Central memory CD8-positive, alpha-beta T cell (primary cell): ENCODE measurements around the gene ATP11A.

Experiments used
- ATAC-seq: fragments of 150-1000 bp; cut with Tn5 transposase; replicated peaks from 2 replicates; pipeline ENCODE4 v1.10.0; 2022; ENCODE audit warnings: mild to moderate bottlenecking, moderate FRiP score, moderate number of reproducible peaks; ENCODE audit not compliant: poor library complexity, severe bottlenecking; ENCODE audit errors: extremely low read depth
- DNase-seq, 2 donors: peaks; one replicate each; pipeline ENCODE4 v3.0.0; 2021; ENCODE audit warnings: low spot score in 2 of 2
- H3K27ac Mint-ChIP-seq: one replicate; pipeline ENCODE4 v1.8.0; 2022; ENCODE audit warnings: low read depth, mild to moderate bottlenecking, moderate library complexity, mixed read lengths
- H3K27me3 Mint-ChIP-seq: one replicate; pipeline ENCODE4 v1.8.0; 2022; ENCODE audit warnings: mixed read lengths
- H3K36me3 Mint-ChIP-seq: one replicate; pipeline ENCODE4 v1.8.0; 2022; ENCODE audit warnings: mild to moderate bottlenecking, moderate library complexity, mixed read lengths; ENCODE audit not compliant: insufficient read depth
- H3K4me1 Mint-ChIP-seq: one replicate; pipeline ENCODE4 v1.8.0; 2022; ENCODE audit warnings: mixed read lengths
- H3K4me3 Mint-ChIP-seq: one replicate; pipeline ENCODE4 v1.8.0; 2022; ENCODE audit warnings: mild to moderate bottlenecking, moderate library complexity, mixed read lengths
- H3K9me3 Mint-ChIP-seq: one replicate; pipeline ENCODE4 v1.8.0; 2022; ENCODE audit warnings: mixed read lengths

The ATP11A gene

GRCh38 chr13:112689303-112690245, at the start of gene ATP11A:
Gene ATP11A (plus strand): TSS chr13:112690038. CDS start chr13:112690417, 379 bp downstream.
- peak; percentile 69 for ATAC-seq
- Mint-ChIP-seq H3K9me3 (no peaks in the 10 kb centered on the region), H3K4me1 (peaks cover 44% of the 10 kb centered on the region), H3K27ac (peak within 1 kb of the TSS; percentile 82), H3K27me3 (no peaks in the 10 kb centered on the region), H3K4me3 (peak within 1 kb of the TSS; percentile 79), H3K36me3 (peaks cover 11% of the 10 kb centered on the region)
- DNase-seq = peak; percentile 49 to 52

GRCh38 chr13:112641456-112642089, 48.3 kb upstream of the ATP11A start:
- Mint-ChIP-seq H3K27me3 (peaks cover 60% of the 10 kb centered on the region), H3K9me3 (no peaks in the 10 kb centered on the region), H3K36me3 (peaks cover 3% of the 10 kb centered on the region), H3K4me3 (no peak overlapping the region), H3K27ac (no peak overlapping the region), H3K4me1 (peaks cover 5% of the 10 kb centered on the region)
- no peak for ATAC-seq
- DNase-seq = no peak

DNA sequence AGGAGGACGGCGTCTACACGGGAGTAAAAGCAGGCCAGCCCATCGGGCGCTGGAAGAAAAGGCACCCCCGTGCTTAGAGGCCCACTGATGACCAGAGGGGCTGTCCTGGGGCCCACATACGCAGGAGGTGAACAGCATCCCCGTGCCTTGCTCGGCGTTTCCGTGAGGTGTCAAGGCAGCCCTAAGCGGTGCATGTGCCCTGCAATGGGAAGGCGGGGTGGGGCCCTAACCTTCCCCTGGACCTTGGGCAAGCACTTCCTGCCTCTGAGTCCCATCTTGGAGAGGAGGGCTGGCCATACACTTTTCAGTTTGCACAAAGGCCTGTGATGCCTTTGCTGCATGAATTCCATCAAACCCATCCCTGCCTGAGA, 47.8 kb upstream of the ATP11A start:
- H3K4me3 Mint-ChIP-seq = no peak overlapping the region
- H3K27ac Mint-ChIP-seq = no peak overlapping the region
- peaks cover 5% of the 10 kb centered on the region for H3K4me1 Mint-ChIP-seq
- peaks cover 55% of the 10 kb centered on the region for H3K27me3 Mint-ChIP-seq
- ATAC-seq (no peak), DNase-seq (no peak)
- no peaks in the 10 kb centered on the region for H3K9me3 Mint-ChIP-seq
- H3K36me3 Mint-ChIP-seq = peaks cover 3% of the 10 kb centered on the region

GRCh38 chr13:112643759-112644459, 45.9 kb upstream of the ATP11A start:
- Mint-ChIP-seq H3K27ac (no peak overlapping the region), H3K27me3 (peaks cover 37% of the 10 kb centered on the region), H3K36me3 (peaks cover 3% of the 10 kb centered on the region), H3K4me1 (peaks cover 5% of the 10 kb centered on the region), H3K4me3 (no peak overlapping the region), H3K9me3 (no peaks in the 10 kb centered on the region)
- ATAC-seq (no peak), DNase-seq (no peak)

DNA sequence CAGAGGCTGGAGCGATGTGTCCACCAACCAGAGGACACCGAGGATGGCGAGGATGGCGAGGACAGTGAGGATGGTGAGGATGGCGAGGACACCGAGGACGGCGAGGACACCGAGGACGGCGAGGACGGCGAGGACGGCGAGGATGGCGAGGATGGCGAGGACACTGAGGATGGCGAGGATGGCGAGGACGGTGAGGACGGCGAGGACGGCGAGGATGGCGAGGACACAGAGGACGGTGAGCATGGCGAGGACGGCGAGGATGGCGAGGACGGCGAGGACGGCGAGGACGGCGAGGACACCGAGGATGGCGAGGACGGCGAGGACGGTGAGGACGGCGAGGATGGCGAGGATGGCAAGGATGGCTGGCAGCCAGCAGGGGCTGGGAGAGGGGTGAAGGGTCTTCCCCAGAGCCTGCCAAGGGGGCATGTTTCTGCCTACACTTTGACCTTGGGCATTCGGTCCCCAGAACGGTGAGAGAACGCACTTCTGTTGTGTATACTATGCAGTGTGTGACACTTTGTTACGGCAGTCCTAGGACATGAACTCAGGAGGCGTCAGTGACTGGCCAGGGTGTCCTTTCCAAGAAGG, 44.4 kb upstream of the ATP11A start:
- H3K36me3 Mint-ChIP-seq = no peaks in the 10 kb centered on the region
- H3K9me3 Mint-ChIP-seq = no peaks in the 10 kb centered on the region
- no peak overlapping the region for H3K4me3 Mint-ChIP-seq
- no peak for DNase-seq
- no peaks in the 10 kb centered on the region for H3K4me1 Mint-ChIP-seq
- no peak for ATAC-seq
- peaks cover 22% of the 10 kb centered on the region for H3K27me3 Mint-ChIP-seq
- H3K27ac Mint-ChIP-seq = no peak overlapping the region

DNA sequence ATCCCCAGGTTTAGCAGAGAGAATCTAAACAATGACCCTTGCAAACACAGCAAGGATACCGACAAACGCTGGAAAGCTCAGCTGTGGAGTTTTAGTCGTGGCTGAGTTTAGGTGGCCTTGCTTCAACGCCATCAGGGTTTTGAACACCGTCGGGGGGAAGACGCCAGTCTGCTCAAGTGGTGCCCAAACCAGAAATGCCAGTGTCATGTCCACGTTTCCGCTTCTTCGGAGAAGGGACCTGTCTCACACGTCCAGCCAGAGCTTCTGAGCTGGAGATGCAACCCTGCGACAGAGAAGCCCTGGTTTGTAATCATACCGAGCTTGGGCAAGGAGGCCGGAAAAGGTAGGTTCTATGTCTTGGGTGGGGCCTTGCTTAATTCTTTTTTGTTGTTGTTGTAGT, 42.6 kb upstream of the ATP11A start:
- no peak overlapping the region for H3K27ac Mint-ChIP-seq
- no peaks in the 10 kb centered on the region for H3K9me3 Mint-ChIP-seq
- H3K27me3 Mint-ChIP-seq = peaks cover 19% of the 10 kb centered on the region
- H3K36me3 Mint-ChIP-seq = no peaks in the 10 kb centered on the region
- no peak overlapping the region for H3K4me3 Mint-ChIP-seq
- ATAC-seq (no peak), DNase-seq (no peak)
- no peaks in the 10 kb centered on the region for H3K4me1 Mint-ChIP-seq

DNA sequence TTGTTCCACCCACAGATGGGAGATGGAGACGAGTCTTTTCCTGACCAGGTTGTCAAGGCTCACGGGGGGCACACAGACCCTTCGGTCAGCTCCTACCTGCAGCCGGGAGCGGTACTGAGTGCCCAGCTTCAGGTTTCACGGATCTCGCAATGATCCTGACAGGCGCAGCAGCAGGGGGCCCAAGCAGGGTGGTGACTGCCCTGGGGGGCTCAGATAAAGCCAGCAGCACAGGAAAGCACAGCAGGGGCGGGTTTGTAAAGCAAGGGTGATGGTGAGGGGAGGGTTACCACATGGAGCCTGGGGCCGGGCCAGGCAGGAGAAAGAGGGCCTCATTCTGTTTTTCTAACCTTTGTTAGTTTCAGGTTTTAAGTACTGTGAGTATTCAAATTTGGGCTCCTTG, 41.7 kb upstream of the ATP11A start:
- no peaks in the 10 kb centered on the region for H3K4me1 Mint-ChIP-seq
- H3K9me3 Mint-ChIP-seq = no peaks in the 10 kb centered on the region
- H3K4me3 Mint-ChIP-seq = no peak overlapping the region
- H3K27me3 Mint-ChIP-seq = peaks cover 19% of the 10 kb centered on the region
- no peak overlapping the region for H3K27ac Mint-ChIP-seq
- no peaks in the 10 kb centered on the region for H3K36me3 Mint-ChIP-seq
- no peak for ATAC-seq
- DNase-seq = no peak

GRCh38 chr13:112648966-112649690, 40.7 kb upstream of the ATP11A start:
- no peak overlapping the region for H3K27ac Mint-ChIP-seq
- no peak overlapping the region for H3K4me3 Mint-ChIP-seq
- H3K4me1 Mint-ChIP-seq = no peaks in the 10 kb centered on the region
- ATAC-seq = no peak
- H3K9me3 Mint-ChIP-seq = no peaks in the 10 kb centered on the region
- no peaks in the 10 kb centered on the region for H3K36me3 Mint-ChIP-seq
- H3K27me3 Mint-ChIP-seq = peaks cover 24% of the 10 kb centered on the region
- no peak for DNase-seq

DNA sequence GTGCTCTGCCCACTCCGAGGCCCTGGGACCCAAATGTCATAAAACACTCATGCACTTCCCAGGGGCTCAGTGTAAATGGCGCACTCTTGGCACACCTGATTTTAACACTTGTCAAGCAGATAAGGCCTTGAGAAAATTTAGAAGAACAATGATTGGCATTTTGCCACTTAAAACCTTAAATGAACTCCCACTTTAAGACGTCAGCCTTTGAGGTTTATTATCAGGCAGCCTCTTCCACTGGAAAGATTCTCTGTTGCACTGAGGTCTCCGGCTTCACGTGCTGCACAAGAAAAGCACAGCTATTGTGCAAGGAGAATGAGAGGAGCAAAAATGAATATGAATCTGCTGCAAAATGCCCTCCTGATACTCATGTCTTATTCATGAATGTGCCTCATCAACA, 38.5 kb upstream of the ATP11A start:
- Mint-ChIP-seq H3K4me3 (no peak overlapping the region), H3K27ac (no peak overlapping the region), H3K9me3 (no peaks in the 10 kb centered on the region), H3K4me1 (no peaks in the 10 kb centered on the region), H3K27me3 (peaks cover 24% of the 10 kb centered on the region), H3K36me3 (no peaks in the 10 kb centered on the region)
- ATAC-seq (no peak), DNase-seq (no peak)

DNA sequence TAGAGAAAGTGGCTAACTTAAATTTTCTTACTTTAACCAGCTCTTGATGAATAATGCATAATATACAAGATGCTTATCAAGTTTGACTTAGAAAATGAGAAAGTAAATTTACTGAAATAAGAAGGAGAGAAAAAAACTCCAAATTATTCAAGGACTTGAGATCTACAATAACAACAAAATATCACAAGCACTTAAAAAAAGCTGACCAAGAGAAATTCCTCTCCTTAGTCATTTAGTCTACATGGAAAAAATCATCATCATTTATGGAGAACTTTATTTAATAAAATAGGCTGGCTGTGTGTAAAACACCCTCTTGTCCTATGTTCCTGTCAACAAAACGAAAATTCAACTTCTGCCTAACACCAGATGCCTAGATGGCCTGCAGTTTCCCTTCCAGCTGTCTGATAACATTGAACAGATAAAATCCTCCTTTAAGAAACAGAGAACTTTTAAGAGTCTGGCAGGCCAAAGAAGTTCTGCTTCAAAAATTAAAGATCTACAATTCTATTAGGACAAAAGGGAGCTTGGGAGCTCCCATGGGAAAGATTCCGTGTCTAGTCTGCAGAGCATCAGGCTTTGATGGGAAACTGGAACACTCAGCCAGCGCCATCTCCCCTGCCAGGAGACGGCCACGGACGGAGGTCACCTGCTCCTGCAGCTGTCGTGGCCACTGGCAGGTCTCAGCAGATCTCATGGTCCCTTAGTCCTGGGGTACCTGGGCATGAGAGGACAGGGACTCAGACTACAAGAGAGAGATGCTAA, 37.9 kb upstream of the ATP11A start:
- peaks cover 24% of the 10 kb centered on the region for H3K27me3 Mint-ChIP-seq
- H3K27ac Mint-ChIP-seq = no peak overlapping the region
- no peak for ATAC-seq
- H3K36me3 Mint-ChIP-seq = no peaks in the 10 kb centered on the region
- no peak for DNase-seq
- no peaks in the 10 kb centered on the region for H3K4me1 Mint-ChIP-seq
- H3K4me3 Mint-ChIP-seq = no peak overlapping the region
- no peaks in the 10 kb centered on the region for H3K9me3 Mint-ChIP-seq

DNA sequence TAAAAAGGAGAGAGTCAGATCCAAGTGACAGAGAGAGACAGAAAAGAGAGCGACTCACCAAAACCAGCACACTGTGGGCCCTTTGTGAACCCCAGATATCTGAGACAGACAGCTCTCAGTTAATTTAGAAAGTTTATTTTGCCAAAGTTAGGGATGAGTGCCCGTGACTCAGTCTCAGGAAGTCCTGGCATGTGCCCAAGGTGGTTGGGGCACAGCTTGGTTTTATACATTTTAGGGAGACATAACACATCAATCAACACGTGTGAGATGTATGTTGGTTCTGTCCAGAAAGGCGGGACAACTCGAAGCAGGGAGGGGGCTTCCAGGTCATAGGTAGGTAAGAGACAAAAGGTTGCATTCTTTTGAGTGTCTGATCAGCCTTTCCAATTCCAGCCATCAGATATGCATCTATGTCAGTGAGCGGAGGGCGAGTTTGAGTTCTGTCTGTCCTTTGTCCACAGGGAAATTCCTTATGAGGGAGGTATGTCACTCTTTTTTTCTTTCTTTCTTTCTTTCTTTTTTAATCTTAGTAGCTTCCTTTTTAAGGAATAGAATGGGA, 37.2 kb upstream of the ATP11A start:
- DNase-seq (no peak), ATAC-seq (no peak)
- Mint-ChIP-seq H3K4me1 (no peaks in the 10 kb centered on the region), H3K27me3 (peaks cover 24% of the 10 kb centered on the region), H3K9me3 (no peaks in the 10 kb centered on the region), H3K4me3 (no peak overlapping the region), H3K27ac (no peak overlapping the region), H3K36me3 (no peaks in the 10 kb centered on the region)
